HFFc6 (cell line): ENCODE measurements around the gene GFER. TPM values are rescaled to one million over a fixed set of nuclear protein-coding genes. Genes with fewer than 3 reads are reported as not detected.

Experiments
- DNase-seq: peaks from one replicate; pipeline ENCODE4 v3.0.0-alpha.2; 2018
- H3K27ac Mint-ChIP-seq: 2 replicates; pipeline ENCODE4 v1.8.0; 2020; ENCODE audit warnings: mild to moderate bottlenecking, mixed read lengths
- H3K27me3 Mint-ChIP-seq: 2 replicates; pipeline ENCODE4 v1.8.0; 2021; ENCODE audit warnings: mild to moderate bottlenecking, moderate library complexity, mixed read lengths; ENCODE audit not compliant: insufficient read depth
- H3K36me3 Mint-ChIP-seq: 2 replicates; pipeline ENCODE4 v1.8.0; 2021; ENCODE audit warnings: low read depth, mixed read lengths
- H3K4me1 Mint-ChIP-seq: 2 replicates; pipeline ENCODE4 v1.8.0; 2020; ENCODE audit warnings: low read depth, mixed read lengths
- H3K4me3 Mint-ChIP-seq: 2 replicates; pipeline ENCODE4 v1.8.0; 2020; ENCODE audit warnings: mild to moderate bottlenecking, moderate library complexity, mixed read lengths
- H3K9me3 Mint-ChIP-seq: 2 replicates; pipeline ENCODE4 v1.8.0; 2020; ENCODE audit warnings: mild to moderate bottlenecking, mixed read lengths
- CTCF ChIP-seq: fragments of 200-600 bp; sonication (generic); IDR thresholded peaks from 2 replicates; pipeline ENCODE4 v1.5.0; 2021; ENCODE audit warnings: antibody characterized with exemption, mild to moderate bottlenecking
- total RNA-seq, 6 experiments: library from RNA; stranded (reverse); fragmentation: NEBNext Ultra II Directional; extraction: Animal tissue kit (Norgen Biotek cat#: 25700); gene quantifications; 2 replicates in 1 of 6; 3 replicates in 5 of 6; pipeline ENCODE4 v1.2.3, GENCODE V29; 2021

Gene GFER
- total RNA-seq, 6 experiments from 2014 or later, result 28.8 to 45.5 (median 40.2) TPM

- peak within 1 kb of the TSS; percentile 98 for H3K4me3 Mint-ChIP-seq
- peak; percentile 99 for DNase-seq
- peaks cover 37% of the 10 kb centered on the region for H3K4me1 Mint-ChIP-seq
- peaks cover 30% of the 10 kb centered on the region for H3K9me3 Mint-ChIP-seq
- TF ChIP-seq CTCF, result no peak
- H3K27ac Mint-ChIP-seq, result peak within 1 kb of the TSS; percentile 95
- peaks cover 49% of the 10 kb centered on the region for H3K36me3 Mint-ChIP-seq
- peaks cover 33% of the 10 kb centered on the region for H3K27me3 Mint-ChIP-seq
Measured at GRCh38 chr16:1964506-1965395, 19.2 kb upstream of the GFER start, which contains the start of gene RPS2. RPS2 (minus strand) TSS chr16:1964826; CDS start chr16:1964625, 201 bp downstream.

DNA sequence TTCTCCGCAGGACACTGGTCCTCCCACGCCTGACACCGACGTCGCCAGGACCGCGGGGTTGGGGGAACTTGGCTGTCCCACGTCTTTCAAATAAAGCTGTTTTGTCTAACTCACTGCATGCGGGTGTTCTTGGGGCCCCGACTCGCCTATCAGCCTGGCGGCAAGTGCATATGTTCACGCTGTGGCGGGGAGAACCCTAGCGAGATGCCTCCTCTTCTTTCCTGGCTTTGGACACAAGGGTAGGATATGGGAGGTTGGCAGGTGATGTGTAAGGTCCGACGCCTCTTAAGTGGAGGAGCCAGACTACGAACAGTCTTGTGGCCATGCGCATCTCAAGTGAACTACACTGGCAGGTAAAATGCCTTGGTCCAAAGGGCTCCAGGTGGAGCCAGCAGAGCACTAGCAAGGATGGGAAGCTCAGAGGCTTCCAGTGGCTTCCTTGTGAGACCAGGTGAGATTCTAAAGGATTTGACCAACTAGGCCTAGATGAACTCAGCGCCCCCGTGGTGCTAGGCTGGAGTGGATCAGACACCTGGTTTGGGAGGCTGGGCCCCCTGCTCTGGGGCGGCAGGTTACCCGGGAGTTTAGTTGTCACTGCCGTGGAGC is 18.5 kb upstream of the GFER start:
- Mint-ChIP-seq H3K4me3 (peak overlapping the region; percentile 98), H3K27ac (peak overlapping the region; percentile 95), H3K36me3 (peaks cover 42% of the 10 kb centered on the region), H3K4me1 (peaks cover 31% of the 10 kb centered on the region), H3K9me3 (peaks cover 26% of the 10 kb centered on the region), H3K27me3 (peaks cover 26% of the 10 kb centered on the region)
- no peak for DNase-seq
- TF ChIP-seq CTCF, result no peak

- H3K27ac Mint-ChIP-seq, result peak within 1 kb of the TSS; percentile 95
- TF ChIP-seq CTCF, result no peak
- H3K36me3 Mint-ChIP-seq, result peaks cover 37% of the 10 kb centered on the region
- DNase-seq, result no peak
- peaks cover 29% of the 10 kb centered on the region for H3K4me1 Mint-ChIP-seq
- H3K27me3 Mint-ChIP-seq, result peaks cover 20% of the 10 kb centered on the region
- peaks cover 18% of the 10 kb centered on the region for H3K9me3 Mint-ChIP-seq
- H3K4me3 Mint-ChIP-seq, result peak within 1 kb of the TSS; percentile 98
Measured at GRCh38 chr16:1966460-1966859, 17.5 kb upstream of the GFER start, which contains the start of gene RNF151. RNF151 (plus strand) TSS chr16:1966856; CDS start chr16:1966882, 26 bp downstream.

- Mint-ChIP-seq H3K4me1 (peaks cover 28% of the 10 kb centered on the region), H3K36me3 (peaks cover 23% of the 10 kb centered on the region), H3K27ac (no peak overlapping the region), H3K9me3 (peaks cover 12% of the 10 kb centered on the region), H3K4me3 (no peak overlapping the region), H3K27me3 (peaks cover 13% of the 10 kb centered on the region)
- no peak for DNase-seq
- no peak for TF ChIP-seq CTCF
Measured at GRCh38 chr16:1968146-1968953, 15.6 kb upstream of the GFER start.

GRCh38 chr16:1971796-1972489 is 12.1 kb upstream of the GFER start, which contains the start of gene TBL3:
TBL3 (plus strand) TSS chr16:1972053; CDS start chr16:1972165, 112 bp downstream.
- no peak for TF ChIP-seq CTCF
- H3K27me3 Mint-ChIP-seq, result no peaks in the 10 kb centered on the region; the same call in 1 of the 2 replicates
- H3K27ac Mint-ChIP-seq, result peak within 1 kb of the TSS; percentile 97
- no peaks in the 10 kb centered on the region for H3K9me3 Mint-ChIP-seq
- H3K4me3 Mint-ChIP-seq, result peak within 1 kb of the TSS; percentile 97
- peak; percentile 92 for DNase-seq
- H3K36me3 Mint-ChIP-seq, result peaks cover 7% of the 10 kb centered on the region
- peaks cover 16% of the 10 kb centered on the region for H3K4me1 Mint-ChIP-seq
